Measurements from ENCODE around the gene EPB41L1.

- no peak for TF ChIP-seq CTCF (IDR thresholded peaks at IDR 0.05)
- no peak for TF ChIP-seq POLR2A (IDR thresholded peaks at IDR 0.05)
These were observed 29.4 kb upstream of the EPB41L1 start for GRCh38 chr20:36125097-36125496.

Data from body of pancreas (tissue), 4 donors.